ENCODE data around the gene COMMD10. TPM values are rescaled to one million over a fixed set of nuclear protein-coding genes. Genes with fewer than 3 reads are reported as not detected.

The COMMD10 gene
- total and polyA plus RNA-seq, 8 donors = 12.8 to 21.8 (median 14.6) TPM

DNA sequence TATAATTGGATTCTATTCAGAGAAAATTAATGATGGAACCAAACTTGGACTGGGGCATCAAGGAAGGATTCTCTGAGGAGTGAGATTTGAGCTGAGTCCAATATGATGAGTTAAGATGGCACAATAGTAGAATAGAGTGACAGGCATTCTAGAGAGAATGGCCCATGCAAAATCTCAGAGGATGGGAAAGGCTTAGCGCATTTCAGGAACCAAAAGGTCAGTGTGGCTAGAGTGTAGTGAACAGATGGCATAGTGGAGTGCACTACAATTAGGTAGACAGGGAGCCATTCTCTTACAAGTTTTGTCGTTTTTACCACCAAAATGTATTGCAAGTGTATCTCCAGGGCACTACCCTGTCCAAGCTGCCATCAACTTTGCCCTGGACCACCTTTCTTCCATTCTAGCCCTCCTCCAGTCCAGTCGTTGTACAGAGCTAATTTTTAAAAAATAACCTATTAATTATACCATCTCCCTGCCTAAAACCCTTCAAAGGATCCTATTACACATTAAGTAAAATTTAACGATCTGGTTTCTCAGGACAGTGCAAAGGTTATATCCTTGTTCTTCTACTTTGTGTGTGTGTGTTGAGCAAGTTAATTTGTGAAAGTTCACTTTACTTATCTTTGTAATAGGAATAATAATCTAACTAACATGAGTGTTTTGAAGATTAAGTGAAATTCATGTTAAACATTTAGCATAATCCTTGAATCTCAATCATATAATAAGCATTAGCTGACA is 211.7 kb downstream of the COMMD10 start:
- 86 to 87% methylated on average over 4 of the region's 4 CpGs for WGBS, 2 donors
- DNase-seq (no peak), ATAC-seq (no peak), FAIRE-seq (peak; percentile 64)
- TF ChIP-seq, protein P1, sequence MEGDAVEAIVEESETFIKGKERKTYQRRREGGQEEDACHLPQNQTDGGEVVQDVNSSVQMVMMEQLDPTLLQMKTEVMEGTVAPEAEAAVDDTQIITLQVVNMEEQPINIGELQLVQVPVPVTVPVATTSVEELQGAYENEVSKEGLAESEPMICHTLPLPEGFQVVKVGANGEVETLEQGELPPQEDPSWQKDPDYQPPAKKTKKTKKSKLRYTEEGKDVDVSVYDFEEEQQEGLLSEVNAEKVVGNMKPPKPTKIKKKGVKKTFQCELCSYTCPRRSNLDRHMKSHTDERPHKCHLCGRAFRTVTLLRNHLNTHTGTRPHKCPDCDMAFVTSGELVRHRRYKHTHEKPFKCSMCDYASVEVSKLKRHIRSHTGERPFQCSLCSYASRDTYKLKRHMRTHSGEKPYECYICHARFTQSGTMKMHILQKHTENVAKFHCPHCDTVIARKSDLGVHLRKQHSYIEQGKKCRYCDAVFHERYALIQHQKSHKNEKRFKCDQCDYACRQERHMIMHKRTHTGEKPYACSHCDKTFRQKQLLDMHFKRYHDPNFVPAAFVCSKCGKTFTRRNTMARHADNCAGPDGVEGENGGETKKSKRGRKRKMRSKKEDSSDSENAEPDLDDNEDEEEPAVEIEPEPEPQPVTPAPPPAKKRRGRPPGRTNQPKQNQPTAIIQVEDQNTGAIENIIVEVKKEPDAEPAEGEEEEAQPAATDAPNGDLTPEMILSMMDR (IDR thresholded peaks at IDR 0.05) = no peak
- Histone ChIP-seq H3K9me3 (no peaks in the 10 kb centered on the region), H3K27ac (no peak overlapping the region), H3K36me3 (peaks cover 0 to 12% (median 0%) of the 10 kb centered on the region in 3 donors), H3K4me1 (no peaks in the 10 kb centered on the region), H3K4me3 (no peak overlapping the region), H3K27me3 (no peaks in the 10 kb centered on the region)
- intact Hi-C loops (cut with DNase I) = no loop called here

DNA sequence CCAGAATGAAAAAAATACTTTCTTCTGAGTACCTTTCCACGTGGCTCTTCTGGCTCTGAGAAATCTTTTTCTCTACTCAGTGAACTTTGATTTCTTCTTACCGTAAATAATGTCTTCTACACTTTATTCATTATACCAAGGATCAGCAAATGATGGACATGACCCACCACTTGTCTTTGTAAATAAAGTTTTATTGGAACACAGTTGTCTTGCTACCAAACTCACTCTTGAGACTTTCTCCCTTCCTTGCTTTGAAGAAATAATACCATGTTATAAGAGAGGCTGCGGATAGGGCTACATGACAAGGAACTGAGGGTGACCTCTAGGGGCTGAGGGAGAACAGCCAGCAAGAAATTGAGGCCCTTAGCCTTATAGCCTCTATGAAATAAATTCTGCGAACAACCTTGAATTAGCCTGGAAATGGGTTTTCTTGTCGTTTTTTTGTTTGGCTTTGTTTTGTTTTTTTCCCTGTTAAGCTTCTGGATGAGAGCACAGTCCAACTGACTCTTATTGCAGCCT is 212.5 kb downstream of the COMMD10 start:
- TF ChIP-seq, protein P1 (IDR thresholded peaks at IDR 0.05) = no peak
- FAIRE-seq (no peak), DNase-seq (no peak), ATAC-seq (no peak)
- H3K4me1 ChIP-seq = no peaks in the 10 kb centered on the region
- H3K36me3 ChIP-seq = peaks cover 0 to 12% (median 0%) of the 10 kb centered on the region in 3 donors
- no peak overlapping the region for H3K4me3 ChIP-seq
- 91% methylated on average over 5 of the region's 5 CpGs for WGBS, 2 donors
- H3K27me3 ChIP-seq = no peaks in the 10 kb centered on the region
- intact Hi-C loops (cut with DNase I) = no loop called here
- no peaks in the 10 kb centered on the region for H3K9me3 ChIP-seq
- H3K27ac ChIP-seq = no peak overlapping the region

DNA sequence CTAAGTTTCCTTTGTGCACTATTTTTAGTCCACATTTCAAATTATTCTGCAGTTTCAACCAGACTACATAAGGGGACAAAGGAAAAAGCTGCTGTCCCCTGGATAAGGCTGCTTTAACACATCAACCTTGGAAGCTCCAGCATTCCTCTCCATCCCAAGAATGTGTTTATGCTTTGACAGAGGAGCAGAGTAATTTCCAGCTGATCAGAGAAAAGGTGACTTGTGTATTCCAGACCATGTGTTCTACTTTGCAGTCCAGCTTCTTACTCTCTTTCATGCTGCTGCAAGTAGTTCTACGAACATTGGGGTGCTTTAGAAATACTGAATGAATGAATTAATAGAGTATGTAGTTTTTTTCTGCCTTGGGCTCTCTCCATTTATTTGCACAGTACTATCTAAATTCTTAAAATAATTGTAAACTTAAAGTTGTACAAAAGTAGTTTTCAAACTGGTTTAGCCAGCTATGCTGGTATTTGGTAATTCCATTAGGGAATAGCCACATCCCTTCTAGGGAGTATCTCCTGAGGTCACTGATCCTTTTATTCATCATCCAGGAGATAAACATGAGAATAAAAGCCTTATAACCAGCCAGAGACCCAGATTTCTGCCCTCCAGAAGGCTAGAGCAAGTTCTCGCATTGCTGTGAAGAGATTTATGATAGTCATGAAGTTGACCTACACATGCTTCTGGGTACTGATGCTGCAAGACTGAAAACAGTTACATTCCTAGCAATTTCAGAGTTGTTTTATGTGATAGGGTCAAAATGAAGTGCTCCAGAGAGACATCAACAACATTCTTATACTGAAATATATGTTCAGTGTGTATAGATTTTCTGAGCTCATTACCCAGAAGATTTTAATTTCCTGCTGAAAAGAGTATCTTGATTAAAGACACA is 215.2 kb downstream of the COMMD10 start:
- FAIRE-seq (no peak), DNase-seq (no peak), ATAC-seq (no peak)
- no peaks in the 10 kb centered on the region for H3K9me3 ChIP-seq
- H3K36me3 ChIP-seq = peaks cover 0 to 25% (median 6%) of the 10 kb centered on the region in 3 donors
- 93 to 96% methylated on average over 2 of the region's 2 CpGs for WGBS, 2 donors
- no peaks in the 10 kb centered on the region for H3K27me3 ChIP-seq
- H3K27ac ChIP-seq = no peak overlapping the region
- H3K4me3 ChIP-seq = no peak overlapping the region
- no peaks in the 10 kb centered on the region for H3K4me1 ChIP-seq
- TF ChIP-seq, protein P1 (IDR thresholded peaks at IDR 0.05) = no peak
- intact Hi-C loops (cut with DNase I) = no loop called here

DNA sequence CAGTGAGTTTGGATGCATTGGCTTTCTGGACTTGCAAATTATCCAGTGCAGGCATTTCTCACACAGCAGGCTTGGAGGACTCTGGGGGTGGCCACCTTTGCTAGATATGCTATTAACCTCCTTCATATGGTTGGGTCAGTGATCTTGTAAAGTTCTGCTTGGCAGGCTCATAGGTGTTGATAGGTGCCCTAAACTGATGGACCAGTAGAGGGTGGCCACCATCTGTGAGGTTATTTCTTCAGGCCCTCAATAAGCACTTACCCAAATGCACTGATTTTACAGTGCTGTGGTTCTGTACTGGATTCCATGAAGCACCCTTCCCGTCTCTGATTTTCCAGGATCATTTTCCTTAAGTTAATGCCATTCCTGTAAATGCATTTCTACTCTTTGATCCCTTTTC is 216.3 kb downstream of the COMMD10 start:
- peaks cover 0 to 25% (median 8%) of the 10 kb centered on the region in 3 donors for H3K36me3 ChIP-seq
- H3K4me3 ChIP-seq = no peak overlapping the region
- intact Hi-C loops (cut with DNase I) = no loop called here
- WGBS, 2 donors = 97 to 100% methylated on average over 1 of the region's 1 CpG
- DNase-seq (no peak), ATAC-seq (no peak), FAIRE-seq (no peak)
- H3K9me3 ChIP-seq = no peaks in the 10 kb centered on the region
- H3K27ac ChIP-seq = no peak overlapping the region
- H3K27me3 ChIP-seq = no peaks in the 10 kb centered on the region
- H3K4me1 ChIP-seq = no peaks in the 10 kb centered on the region
- TF ChIP-seq, protein P1 (IDR thresholded peaks at IDR 0.05) = no peak

Measured in pancreas (tissue), 10 donors.